Testis (tissue), 2 donors: ENCODE measurements around the gene ST3GAL6.

Experiments used
- CTCF ChIP-seq, 3 experiments: fragments of 450-650 bp in 2 of 3; fragments of 200-600 bp in 1 of 3; sonication (generic) in 1 of 3; IDR thresholded peaks; one replicate each; pipeline ENCODE4 v1.5.1; 2016 to 2019; ENCODE audit warnings: antibody characterized with exemption in 3 of 3, mild to moderate bottlenecking in 2 of 3, moderate library complexity in 1 of 3
- POLR2A ChIP-seq: fragments of 450-650 bp; IDR thresholded peaks from one replicate; pipeline ENCODE4 v1.6.1; 2017; ENCODE audit warnings: antibody characterized with exemption, mild to moderate bottlenecking, moderate library complexity

GRCh38 chr3:98784666-98785600 lies 21.8 kb downstream of the ST3GAL6 start:
- TF ChIP-seq CTCF (IDR thresholded peaks at IDR 0.05) (no peak), POLR2A (no peak)
